Medulla oblongata (tissue), 1 donor: ENCODE data around the gene DNAJB9.

Source experiments
- DNase-seq: peaks from one replicate; pipeline ENCODE4 v3.0.0-alpha.2; 2015; ENCODE audit errors: extremely low spot score

Gene DNAJB9

GRCh38 chr7:108568801-108569380, 783 bp upstream of the DNAJB9 start:
- DNase-seq: no peak

GRCh38 chr7:108570146-108570755, 577 bp downstream of the DNAJB9 start:
- DNase-seq: peak; percentile 69

GRCh38 chr7:108572480-108572879, 2.8 kb downstream of the DNAJB9 start:
- no peak for DNase-seq

GRCh38 chr7:108575156-108575555, 5.5 kb downstream of the DNAJB9 start:
- no peak for DNase-seq

DNA sequence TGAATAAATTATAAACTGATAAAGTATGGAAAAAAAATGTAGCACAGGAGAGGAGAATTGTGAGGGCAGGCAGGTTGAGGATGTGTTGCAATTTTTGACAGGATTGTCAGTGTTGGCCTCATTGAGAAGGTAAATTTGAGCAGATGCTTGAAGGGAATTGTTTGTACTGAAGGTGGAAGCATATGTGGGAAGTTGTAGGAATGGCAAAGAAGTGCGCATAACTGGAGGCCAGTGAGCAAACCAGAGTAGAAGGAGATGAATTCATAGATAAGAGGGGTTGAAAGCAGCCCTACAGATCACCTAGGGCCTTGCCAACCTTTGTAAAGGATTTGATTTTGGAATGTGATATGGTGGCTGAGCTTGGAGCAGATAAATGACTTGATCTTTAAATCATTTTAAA, 6.4 kb downstream of the DNAJB9 start:
- DNase-seq: no peak

- DNase-seq: no peak
Measured at GRCh38 chr7:108578937-108579336, 9.3 kb downstream of the DNAJB9 start.

DNA sequence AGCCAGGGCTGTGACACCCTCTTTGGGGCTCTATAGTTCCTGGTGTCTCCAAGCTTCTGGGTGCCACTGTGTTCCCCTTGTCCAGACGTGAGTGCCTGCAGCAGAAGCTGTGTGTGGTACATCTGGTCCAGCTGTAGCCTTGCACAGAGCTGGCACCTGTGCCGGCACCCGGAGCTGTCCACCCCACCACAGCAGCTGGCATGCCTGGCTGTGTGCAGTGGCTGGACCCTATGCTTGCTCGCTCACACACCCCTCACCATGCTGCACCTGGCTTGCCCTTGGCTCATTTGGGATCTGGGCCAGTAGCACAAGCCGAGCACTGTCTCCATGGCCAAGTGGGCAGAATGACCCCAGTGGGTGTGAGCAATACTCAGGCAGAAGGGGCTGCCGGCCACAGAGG, 10.6 kb downstream of the DNAJB9 start:
- DNase-seq: no peak

- no peak for DNase-seq
Measured at GRCh38 chr7:108581655-108582491, 12.2 kb downstream of the DNAJB9 start.

- DNase-seq: no peak
Measured at GRCh38 chr7:108584211-108584610, 14.5 kb downstream of the DNAJB9 start.

GRCh38 chr7:108585843-108586242, 16.2 kb downstream of the DNAJB9 start:
- no peak for DNase-seq

DNA sequence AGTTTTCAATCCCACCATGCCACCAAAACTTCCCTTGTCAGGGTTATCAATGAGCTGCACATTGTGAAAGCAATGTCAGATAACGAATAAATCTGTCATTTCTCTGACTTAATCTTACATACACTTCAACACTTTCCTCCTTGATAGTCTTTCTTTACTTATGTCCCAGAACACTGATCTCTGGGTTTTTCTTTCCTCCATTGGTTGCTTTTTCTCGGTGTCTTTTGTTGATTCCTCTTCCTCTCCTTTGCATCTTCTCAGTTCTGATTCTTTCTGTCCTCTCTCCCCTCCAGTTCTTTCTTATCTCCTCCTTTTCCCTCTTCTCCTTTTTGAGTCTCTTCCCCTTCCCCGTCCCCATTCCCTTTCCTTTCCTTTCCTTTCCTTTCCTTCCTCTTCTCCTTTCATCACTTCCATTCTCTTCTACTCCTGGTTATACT, 16.6 kb downstream of the DNAJB9 start:
- DNase-seq: no peak

DNA sequence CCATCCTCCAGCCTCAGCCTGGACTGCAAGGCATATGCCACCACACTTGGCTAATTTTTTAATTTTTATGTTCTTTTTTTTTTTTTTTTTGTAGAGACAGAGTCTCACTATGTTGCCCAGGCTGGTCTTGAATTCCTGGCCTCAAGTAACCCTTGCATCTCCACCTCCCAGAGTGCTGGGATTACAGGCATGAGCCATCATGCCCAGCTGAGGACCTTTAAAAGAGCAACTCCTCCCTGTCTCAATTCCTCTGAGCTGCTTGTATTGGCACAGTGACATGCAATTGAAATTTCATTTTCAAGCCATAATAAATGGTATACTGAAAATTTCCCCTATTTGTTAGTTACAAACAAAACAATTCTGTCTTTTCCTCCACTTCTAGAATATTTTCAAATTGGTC, 19.5 kb downstream of the DNAJB9 start:
- DNase-seq: no peak

DNA sequence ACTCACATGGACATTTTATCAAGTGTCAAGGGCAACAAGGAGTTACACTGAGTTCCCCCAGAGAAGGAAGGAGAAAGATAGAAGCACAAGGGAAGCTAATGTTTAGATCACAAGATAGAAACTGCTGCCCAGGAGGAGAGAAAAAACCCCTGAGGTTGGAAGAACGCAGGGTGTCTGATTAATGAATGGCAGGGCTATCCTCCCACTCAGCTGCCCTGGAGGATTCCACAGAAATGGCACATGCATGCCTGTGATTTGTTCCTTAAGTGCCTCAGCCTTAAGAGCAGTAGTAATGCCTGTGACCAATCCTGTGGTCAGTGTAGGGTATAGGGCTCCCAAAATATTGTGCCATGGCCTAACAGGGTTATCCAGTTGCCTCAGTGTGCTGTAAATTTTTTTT, 20.2 kb downstream of the DNAJB9 start:
- no peak for DNase-seq

- DNase-seq: no peak
Measured at GRCh38 chr7:108590606-108591005, 20.9 kb downstream of the DNAJB9 start.

- DNase-seq: peak; percentile 9
Measured at GRCh38 chr7:108592646-108593201, 23.1 kb downstream of the DNAJB9 start.

- no peak for DNase-seq
Measured at GRCh38 chr7:108596560-108596959, 26.9 kb downstream of the DNAJB9 start.

DNA sequence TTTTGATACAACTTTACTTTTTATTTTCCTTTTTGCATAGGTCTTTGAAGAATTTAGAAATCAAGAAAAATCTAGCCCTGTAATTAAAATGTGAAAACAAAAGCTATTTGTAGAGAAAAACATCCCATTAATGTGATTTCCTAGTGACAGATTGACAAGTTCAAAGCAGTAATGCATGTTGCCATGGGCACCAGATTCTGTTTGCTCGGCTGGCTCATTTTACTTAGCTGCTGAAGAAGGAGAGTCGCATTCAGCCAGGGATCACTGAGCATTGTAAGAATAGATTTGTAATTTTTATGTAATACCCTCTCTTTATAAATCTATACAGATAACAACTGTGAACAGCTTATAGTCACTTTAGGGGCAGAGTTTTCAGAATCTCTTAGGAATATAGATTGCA, 28.5 kb downstream of the DNAJB9 start:
- DNase-seq: peak; percentile 9

GRCh38 chr7:108598914-108599580, 29.4 kb downstream of the DNAJB9 start:
- no peak for DNase-seq

- DNase-seq: no peak
Measured at GRCh38 chr7:108600399-108600798, 30.7 kb downstream of the DNAJB9 start.

GRCh38 chr7:108603656-108604306, 34.1 kb downstream of the DNAJB9 start:
- no peak for DNase-seq

DNA sequence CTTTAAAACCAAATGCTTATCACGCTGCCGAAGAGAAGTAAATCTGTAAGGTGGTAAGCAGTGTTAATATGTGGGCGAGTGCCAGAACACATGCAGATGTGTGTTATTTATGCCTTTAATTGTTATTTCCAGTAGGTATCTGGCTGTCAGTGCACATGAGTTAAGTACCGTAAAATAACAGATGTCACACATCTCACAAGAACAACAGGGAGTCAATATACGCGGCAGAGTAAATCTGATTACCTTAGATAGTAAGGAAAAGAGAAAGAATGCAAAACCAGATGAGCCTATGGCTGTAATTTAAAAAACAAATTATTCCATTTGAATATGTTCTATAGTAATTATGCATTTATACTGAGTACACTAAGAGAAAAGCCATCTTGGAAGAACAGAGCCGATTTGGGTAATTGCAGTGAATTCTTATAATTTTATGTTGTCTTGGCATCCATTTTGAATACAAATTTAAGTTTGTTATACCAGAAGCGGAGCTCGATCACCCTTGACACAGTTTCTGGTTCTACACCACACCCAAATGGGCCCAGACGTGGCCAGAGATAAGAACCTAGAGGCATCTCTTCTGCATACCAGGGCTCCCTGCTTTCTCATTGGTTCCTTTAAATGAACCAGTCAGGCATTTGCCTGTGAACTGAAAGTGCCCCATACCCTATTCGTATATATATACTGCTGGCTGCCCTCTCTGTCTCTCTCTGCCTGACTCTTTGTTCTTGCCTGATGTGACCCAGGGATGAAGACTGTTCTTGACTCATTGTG, 34.8 kb downstream of the DNAJB9 start:
- no peak for DNase-seq
